ENCODE results near the gene CCDC185.

CCDC185 gene

GRCh38 chr1:223346311-223346710 is 46.9 kb upstream of the CCDC185 start:
- TF ChIP-seq POLR2AphosphoS5 (IDR thresholded peaks at IDR 0.05; ENCODE audit: low read depth, low read length) (no peak), TAF1 (IDR thresholded peaks at IDR 0.05; ENCODE audit: borderline replicate concordance, insufficient read depth, low read length) (no peak), FOXP2 (optimal IDR thresholded peaks at IDR 0.05; ENCODE audit: borderline replicate concordance, extremely low read depth, extremely low read length, insufficient read depth) (no peak), REST (IDR thresholded peaks at IDR 0.05; ENCODE audit: insufficient read depth in 1 of 2, low read depth in 2 of 2, low read length in 2 of 2) (no peak), SIN3A (IDR thresholded peaks at IDR 0.05; ENCODE audit: borderline replicate concordance, insufficient read depth, low read length) (no peak)

DNA sequence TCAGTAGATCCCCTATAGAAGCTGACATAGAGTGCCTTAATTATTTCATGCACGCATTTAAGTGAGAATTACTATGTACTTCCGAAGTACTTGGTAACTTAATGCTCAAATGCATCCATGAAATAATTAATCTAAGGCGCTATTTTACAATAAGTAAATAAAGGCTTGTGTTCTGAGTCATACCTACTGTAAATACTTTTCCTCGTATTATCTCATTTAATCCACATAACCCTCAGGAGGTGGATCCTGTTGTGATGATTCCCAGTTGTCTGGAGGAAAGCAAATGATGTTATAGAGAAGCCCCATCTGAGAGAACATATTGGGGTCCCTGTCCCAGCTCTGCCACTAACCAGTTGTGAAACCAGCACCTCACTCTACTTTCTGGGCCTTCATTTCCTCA is 45.6 kb upstream of the CCDC185 start:
- TF ChIP-seq TAF1 (IDR thresholded peaks at IDR 0.05; ENCODE audit: borderline replicate concordance, insufficient read depth, low read length) (no peak), REST (IDR thresholded peaks at IDR 0.05; ENCODE audit: insufficient read depth in 1 of 2, low read depth in 2 of 2, low read length in 2 of 2) (no peak), POLR2AphosphoS5 (IDR thresholded peaks at IDR 0.05; ENCODE audit: low read depth, low read length) (no peak), SIN3A (IDR thresholded peaks at IDR 0.05; ENCODE audit: borderline replicate concordance, insufficient read depth, low read length) (no peak), FOXP2 (optimal IDR thresholded peaks at IDR 0.05; ENCODE audit: borderline replicate concordance, extremely low read depth, extremely low read length, insufficient read depth) (no peak)

- TF ChIP-seq TAF1 (IDR thresholded peaks at IDR 0.05; ENCODE audit: borderline replicate concordance, insufficient read depth, low read length) (no peak), SIN3A (IDR thresholded peaks at IDR 0.05; ENCODE audit: borderline replicate concordance, insufficient read depth, low read length) (no peak), REST (IDR thresholded peaks at IDR 0.05; ENCODE audit: insufficient read depth in 1 of 2, low read depth in 2 of 2, low read length in 2 of 2) (no peak), POLR2AphosphoS5 (IDR thresholded peaks at IDR 0.05; ENCODE audit: low read depth, low read length) (no peak), FOXP2 (optimal IDR thresholded peaks at IDR 0.05; ENCODE audit: borderline replicate concordance, extremely low read depth, extremely low read length, insufficient read depth) (no peak)
These were observed 44.8 kb upstream of the CCDC185 start for GRCh38 chr1:223348439-223348838.

DNA sequence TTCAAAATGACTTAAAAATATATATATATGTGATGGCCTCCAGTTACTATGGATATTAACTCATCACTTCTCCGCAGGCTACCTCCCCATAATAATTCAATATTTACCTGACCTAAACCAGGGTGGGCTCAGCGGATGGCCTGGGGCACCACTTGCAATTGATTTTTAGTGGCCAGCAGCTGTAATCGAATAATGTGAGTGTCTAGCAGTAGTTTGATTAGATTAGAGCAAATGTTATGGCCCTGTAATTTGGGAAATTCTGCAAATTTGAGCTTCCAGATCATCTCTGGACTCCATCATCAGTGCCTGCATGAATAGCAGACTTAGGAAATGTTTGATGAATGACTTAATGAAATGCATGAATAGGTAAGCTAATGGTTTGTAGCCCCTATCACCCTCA is 44.0 kb upstream of the CCDC185 start:
- TF ChIP-seq FOXP2 (optimal IDR thresholded peaks at IDR 0.05; ENCODE audit: borderline replicate concordance, extremely low read depth, extremely low read length, insufficient read depth) (no peak), TAF1 (IDR thresholded peaks at IDR 0.05; ENCODE audit: borderline replicate concordance, insufficient read depth, low read length) (no peak), SIN3A (IDR thresholded peaks at IDR 0.05; ENCODE audit: borderline replicate concordance, insufficient read depth, low read length) (no peak), REST (IDR thresholded peaks at IDR 0.05; ENCODE audit: insufficient read depth in 1 of 2, low read depth in 2 of 2, low read length in 2 of 2) (no peak), POLR2AphosphoS5 (IDR thresholded peaks at IDR 0.05; ENCODE audit: low read depth, low read length) (no peak)

DNA sequence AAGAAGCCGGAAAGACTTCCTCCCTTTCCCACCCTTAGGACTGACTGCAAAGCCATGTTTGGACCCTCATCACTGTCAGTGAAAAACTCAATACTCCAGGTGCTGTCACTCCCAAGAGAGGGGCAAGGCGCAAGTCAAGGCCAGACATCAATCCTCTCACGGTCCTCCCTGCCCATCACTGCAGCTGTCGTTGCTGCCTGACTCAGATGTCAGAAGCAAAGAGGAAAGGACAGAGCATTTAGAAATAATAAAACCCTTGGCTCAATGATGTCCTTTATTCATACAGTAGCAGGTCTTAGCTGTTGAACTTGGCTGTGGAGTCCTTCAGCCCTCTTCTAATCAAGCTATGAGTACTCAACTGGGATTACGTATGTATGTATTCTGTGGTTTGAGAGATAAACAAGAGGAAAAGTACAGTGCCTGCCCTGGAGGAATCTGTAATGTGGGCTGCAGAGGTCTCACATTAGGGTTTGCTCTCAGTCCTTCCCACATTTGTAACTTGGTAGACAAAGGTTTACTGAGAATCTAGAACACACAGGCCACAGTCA is 42.8 kb upstream of the CCDC185 start:
- no peak for TF ChIP-seq TAF1 (IDR thresholded peaks at IDR 0.05; ENCODE audit: borderline replicate concordance, insufficient read depth, low read length)
- no peak for TF ChIP-seq SIN3A (IDR thresholded peaks at IDR 0.05; ENCODE audit: borderline replicate concordance, insufficient read depth, low read length)
- TF ChIP-seq POLR2AphosphoS5 (IDR thresholded peaks at IDR 0.05; ENCODE audit: low read depth, low read length), result no peak
- no peak for TF ChIP-seq REST (IDR thresholded peaks at IDR 0.05; ENCODE audit: insufficient read depth in 1 of 2, low read depth in 2 of 2, low read length in 2 of 2)
- no peak for TF ChIP-seq FOXP2 (optimal IDR thresholded peaks at IDR 0.05; ENCODE audit: borderline replicate concordance, extremely low read depth, extremely low read length, insufficient read depth)
